Neural crest cell (in vitro differentiated cells): Measurements from ENCODE around the gene COX4I1. TPM values are rescaled to one million over a fixed set of nuclear protein-coding genes. Genes with fewer than 3 reads are reported as not detected.

Source experiments
- DNase-seq: peaks from one replicate; pipeline ENCODE4 v3.0.0; 2021; ENCODE audit warnings: low read depth, mixed read lengths, low spot score
- H3K27ac Mint-ChIP-seq: one replicate; pipeline ENCODE4 v1.8.0; 2021; ENCODE audit warnings: mild to moderate bottlenecking, mixed read lengths; ENCODE audit not compliant: unreplicated experiment
- H3K27me3 Mint-ChIP-seq: 2 replicates; pipeline ENCODE4 v1.8.0; 2021; ENCODE audit warnings: low read depth, mild to moderate bottlenecking, mixed read lengths
- H3K36me3 Mint-ChIP-seq: 2 replicates; pipeline ENCODE4 v1.8.0; 2021; ENCODE audit warnings: low read depth, mild to moderate bottlenecking, mixed read lengths
- H3K4me1 Mint-ChIP-seq: 2 replicates; pipeline ENCODE4 v1.8.0; 2021; ENCODE audit warnings: mixed read lengths
- H3K4me3 Mint-ChIP-seq: one replicate; pipeline ENCODE4 v1.8.0; 2021; ENCODE audit warnings: mild to moderate bottlenecking, mixed read lengths
- H3K9me3 Mint-ChIP-seq: 2 replicates; pipeline ENCODE4 v1.8.0; 2021; ENCODE audit warnings: mixed read lengths
- CTCF ChIP-seq: fragments of 200-600 bp; sonication (generic); conservative IDR thresholded peaks from 2 replicates; pipeline ENCODE4 v1.5.0; 2021; ENCODE audit warnings: antibody characterized with exemption, mild to moderate bottlenecking
- total RNA-seq: library from RNA; stranded (reverse); gene quantifications from 2 replicates; pipeline ENCODE4 v1.2.1, GENCODE V29; 2021

COX4I1 gene
- total RNA-seq, 1 donor from 2014 or later: 434 TPM

- no peaks in the 10 kb centered on the region for H3K36me3 Mint-ChIP-seq
Observed at GRCh38 chr16:85770741-85771140, 28.8 kb upstream of the COX4I1 start.

GRCh38 chr16:85773044-85773443 is 26.5 kb upstream of the COX4I1 start:
- Mint-ChIP-seq H3K4me1 (no peaks in the 10 kb centered on the region), H3K4me3 (no peak overlapping the region), H3K36me3 (no peaks in the 10 kb centered on the region), H3K27ac (no peak overlapping the region), H3K9me3 (no peaks in the 10 kb centered on the region), H3K27me3 (no peaks in the 10 kb centered on the region)
- TF ChIP-seq CTCF: no peak
- DNase-seq: no peak

More at GRCh38 chr16:85770741-85771140, 28.8 kb upstream of the COX4I1 start:
- no peaks in the 10 kb centered on the region for H3K9me3 Mint-ChIP-seq
- DNase-seq: no peak
- H3K27ac Mint-ChIP-seq: peak overlapping the region; percentile 43
- no peak for TF ChIP-seq CTCF
- H3K27me3 Mint-ChIP-seq: peaks cover 2% of the 10 kb centered on the region
- no peak overlapping the region for H3K4me3 Mint-ChIP-seq
- H3K4me1 Mint-ChIP-seq: no peaks in the 10 kb centered on the region

GRCh38 chr16:85774136-85774535 is 25.4 kb upstream of the COX4I1 start:
- Mint-ChIP-seq H3K36me3 (no peaks in the 10 kb centered on the region), H3K27ac (no peak overlapping the region)
- TF ChIP-seq CTCF: no peak

DNA sequence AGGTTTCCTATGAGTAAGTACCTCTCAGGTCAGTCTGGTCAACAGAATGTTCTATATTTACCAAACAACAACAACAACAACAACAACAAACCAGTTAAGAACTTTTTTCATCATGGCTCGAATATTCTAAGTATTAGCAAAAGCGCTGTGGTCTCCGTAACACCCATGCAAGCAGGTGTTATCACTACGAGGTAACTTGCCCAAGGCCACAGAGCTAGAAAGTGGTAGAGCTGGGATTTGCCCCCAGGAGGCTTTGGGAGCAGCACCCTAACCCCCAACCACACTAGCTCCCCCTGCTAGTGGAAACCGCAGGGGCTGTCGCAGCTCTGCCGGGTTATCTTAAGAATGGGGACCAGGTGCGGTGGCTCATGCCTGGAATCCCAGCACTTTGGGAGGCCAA is 24.7 kb upstream of the COX4I1 start:
- Mint-ChIP-seq H3K36me3 (peaks cover 2% of the 10 kb centered on the region), H3K4me1 (no peaks in the 10 kb centered on the region), H3K4me3 (no peak overlapping the region), H3K27ac (no peak overlapping the region), H3K9me3 (no peaks in the 10 kb centered on the region), H3K27me3 (no peaks in the 10 kb centered on the region)
- no peak for TF ChIP-seq CTCF
- no peak for DNase-seq

More at GRCh38 chr16:85774136-85774535, 25.4 kb upstream of the COX4I1 start:
- Mint-ChIP-seq H3K4me3 (no peak overlapping the region), H3K27me3 (no peaks in the 10 kb centered on the region), H3K9me3 (no peaks in the 10 kb centered on the region), H3K4me1 (no peaks in the 10 kb centered on the region)
- no peak for DNase-seq

- no peaks in the 10 kb centered on the region for H3K4me1 Mint-ChIP-seq
Observed at GRCh38 chr16:85777583-85778310, 21.7 kb upstream of the COX4I1 start.

More at GRCh38 chr16:85777583-85778310, 21.7 kb upstream of the COX4I1 start:
- no peaks in the 10 kb centered on the region for H3K9me3 Mint-ChIP-seq
- H3K36me3 Mint-ChIP-seq: peaks cover 2% of the 10 kb centered on the region
- H3K27ac Mint-ChIP-seq: peak overlapping the region; percentile 43
- no peaks in the 10 kb centered on the region for H3K27me3 Mint-ChIP-seq
- no peak for DNase-seq
- H3K4me3 Mint-ChIP-seq: no peak overlapping the region
- no peak for TF ChIP-seq CTCF
